Endometrium (tissue), 2 donors: ENCODE measurements around the gene MYO10.
"Not testable (repeated sequence)": the region's sequence is repeated elsewhere in the genome, so short reads cannot be mapped to it uniquely, and the experiment has no call there.

Experiments used
- FAIRE-seq: peaks from 2 replicates; lab custom pipeline; 2012; peaks lifted over from hg19 to GRCh38; lab: Jason Lieb, UNC
- donor health status: control.
- donor health status: control.

Gene MYO10

DNA sequence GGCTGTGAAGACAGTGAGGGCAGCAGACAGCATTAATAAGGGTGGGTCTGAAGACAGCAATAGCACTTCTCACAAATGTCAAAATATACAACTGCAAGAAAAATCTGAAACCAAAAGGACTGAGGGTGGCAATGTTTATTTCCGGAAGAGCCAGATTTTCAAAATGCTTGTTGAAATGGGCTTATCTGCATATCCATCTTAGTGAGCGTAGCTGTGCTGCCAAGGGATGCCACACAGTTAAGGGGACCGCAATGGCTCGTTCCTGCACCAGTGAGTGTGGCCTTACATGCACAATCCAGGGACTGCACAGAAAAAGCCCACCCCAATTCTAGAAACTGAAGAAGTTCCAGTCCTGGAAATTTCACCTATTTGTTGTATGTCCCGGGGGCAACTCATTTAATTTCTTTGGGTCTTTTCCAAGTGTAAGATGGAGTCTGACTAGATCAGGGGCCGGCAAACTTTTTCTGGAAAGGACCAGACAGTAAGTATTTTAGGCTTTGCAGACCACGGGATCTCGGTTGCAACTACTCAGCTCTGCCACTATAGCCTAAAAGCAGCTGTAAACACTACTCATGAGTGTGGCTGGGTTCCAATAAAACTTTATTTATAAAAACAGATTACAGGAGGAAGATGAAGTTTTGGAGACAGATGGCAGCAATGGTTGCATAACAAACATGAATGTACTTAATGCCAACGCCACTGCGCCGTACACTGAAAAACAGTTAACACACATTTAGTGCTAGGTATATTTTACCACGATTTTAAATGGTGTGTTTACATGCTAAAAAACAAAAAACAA is 154.1 kb downstream of the MYO10 start:
- FAIRE-seq, result no peak

DNA sequence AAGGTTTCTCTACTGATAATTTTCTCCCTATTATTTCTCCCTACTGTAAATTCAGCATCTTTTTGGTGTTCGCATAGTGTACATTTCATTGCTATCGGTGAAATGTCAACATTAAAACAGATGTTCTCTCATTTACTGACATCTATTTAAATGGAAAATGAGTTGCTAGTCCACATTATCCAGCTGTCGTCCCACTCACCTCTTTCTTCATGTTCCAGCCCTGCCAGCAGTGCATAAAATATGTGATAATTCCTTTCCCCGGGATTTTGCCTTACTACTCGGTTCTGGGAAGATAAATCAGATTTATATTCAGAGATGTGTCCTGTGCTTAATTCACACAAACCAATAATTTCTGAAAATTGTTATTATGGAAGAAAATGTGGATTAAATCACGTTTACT is 155.8 kb downstream of the MYO10 start:
- no peak for FAIRE-seq

GRCh38 chr5:16777432-16777831 is 158.7 kb downstream of the MYO10 start:
- FAIRE-seq, result no peak

DNA sequence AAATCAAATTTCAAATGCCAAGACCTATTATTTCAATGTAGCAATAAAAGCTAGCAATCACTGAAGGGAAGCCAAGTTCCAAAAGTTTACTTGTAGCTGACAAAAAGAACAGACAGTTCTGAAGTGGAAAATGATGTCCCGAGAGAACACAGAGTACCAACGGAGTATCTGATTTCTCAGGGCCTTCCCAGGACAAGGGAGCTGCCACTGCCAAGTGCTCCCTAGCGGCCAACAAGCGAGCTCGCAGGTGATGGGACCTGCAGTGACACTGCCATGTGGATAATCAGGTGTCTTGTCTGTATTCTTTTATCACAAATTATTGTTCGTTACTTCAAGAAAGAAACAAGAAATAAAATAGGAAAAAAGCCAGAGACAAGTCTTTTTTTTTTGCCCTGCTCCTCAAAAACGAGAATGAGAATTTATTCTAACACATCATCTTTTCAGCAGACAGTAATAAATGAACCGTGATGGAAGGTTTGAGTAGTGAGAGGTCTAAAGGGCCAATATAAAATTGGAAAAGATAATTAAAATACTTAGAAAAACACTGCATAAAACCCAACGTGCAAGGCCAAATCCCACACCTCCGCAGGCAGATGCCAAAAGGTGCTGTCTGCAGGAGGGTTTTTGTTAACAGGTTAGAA is 159.4 kb downstream of the MYO10 start:
- FAIRE-seq, result no peak

DNA sequence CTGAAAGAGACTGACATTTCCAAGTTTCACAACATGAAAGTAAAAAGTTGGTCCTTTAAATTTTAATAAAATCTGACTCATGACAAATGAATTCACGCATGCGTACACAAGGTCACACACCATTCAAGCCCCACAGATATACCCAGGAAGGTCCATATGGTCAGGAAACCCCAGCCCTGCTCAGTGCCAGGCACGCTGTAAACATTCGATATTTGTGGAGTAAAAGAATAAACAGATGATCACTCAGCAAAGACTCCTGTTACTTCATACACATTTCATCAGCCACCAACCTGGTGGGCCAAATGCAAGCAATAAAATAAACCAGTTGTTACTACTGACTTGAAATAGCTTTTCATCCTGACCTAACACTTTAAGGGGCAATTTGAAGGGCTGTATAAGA is 161.3 kb downstream of the MYO10 start:
- FAIRE-seq, result no peak

- no peak for FAIRE-seq
Observed at GRCh38 chr5:16773991-16774390, 162.1 kb downstream of the MYO10 start.

DNA sequence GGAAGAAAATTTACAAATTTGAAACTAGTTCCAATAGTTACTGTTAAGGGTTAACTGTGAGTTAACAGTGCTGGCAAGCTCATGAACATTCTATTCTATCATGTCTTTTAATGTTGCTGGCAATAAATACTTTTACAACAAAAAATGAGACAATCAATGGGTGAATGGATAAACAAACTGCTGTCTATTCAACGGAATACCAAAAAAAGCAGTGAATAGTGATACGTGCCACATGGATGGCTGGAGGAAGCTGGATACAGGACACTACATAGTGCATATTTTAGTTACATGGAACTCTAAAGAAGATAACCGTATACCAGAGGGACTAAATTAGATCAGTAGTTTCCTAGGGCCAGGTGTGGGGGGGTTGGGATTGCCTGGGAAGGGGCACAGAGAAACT is 163.5 kb downstream of the MYO10 start:
- FAIRE-seq, result no peak

DNA sequence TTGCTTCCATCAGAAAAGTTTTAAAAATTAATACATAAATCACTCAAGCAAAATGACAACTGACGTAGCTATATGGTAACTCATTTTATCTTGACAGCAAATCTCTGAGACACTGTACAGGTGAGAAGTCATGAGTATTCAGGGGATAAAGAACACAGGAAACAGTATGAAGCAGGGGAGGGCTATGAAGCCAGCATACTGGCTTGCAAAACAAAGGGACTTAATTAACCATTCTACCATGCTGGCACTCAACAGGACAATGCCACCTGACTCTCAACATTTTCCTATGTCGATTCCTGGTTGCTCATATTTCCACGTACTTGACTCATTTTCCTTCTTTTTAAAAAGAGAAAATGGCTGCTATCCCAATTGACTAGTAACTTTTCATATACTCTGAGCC is 167.9 kb downstream of the MYO10 start:
- FAIRE-seq, result no peak

DNA sequence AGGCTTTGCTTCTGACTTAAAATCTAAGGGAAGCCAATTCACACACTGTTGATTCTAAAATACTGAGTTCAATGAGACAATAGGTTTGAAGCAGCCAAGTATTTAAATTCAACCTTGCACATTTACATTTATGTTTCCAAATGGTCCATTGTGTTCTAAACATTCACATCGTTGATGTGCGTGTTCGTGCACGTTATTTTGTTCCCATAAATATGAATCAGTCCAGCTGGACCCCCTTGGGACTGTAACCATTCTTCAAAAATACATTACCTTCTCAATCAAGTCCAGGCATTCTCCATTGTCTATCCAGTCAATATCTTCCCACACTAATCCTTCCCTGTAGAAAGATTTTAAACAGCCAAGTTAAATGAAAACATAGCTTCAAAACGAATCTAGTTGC is 172.9 kb downstream of the MYO10 start:
- no peak for FAIRE-seq

GRCh38 chr5:16759147-16759773 is 176.8 kb downstream of the MYO10 start:
- no peak for FAIRE-seq

DNA sequence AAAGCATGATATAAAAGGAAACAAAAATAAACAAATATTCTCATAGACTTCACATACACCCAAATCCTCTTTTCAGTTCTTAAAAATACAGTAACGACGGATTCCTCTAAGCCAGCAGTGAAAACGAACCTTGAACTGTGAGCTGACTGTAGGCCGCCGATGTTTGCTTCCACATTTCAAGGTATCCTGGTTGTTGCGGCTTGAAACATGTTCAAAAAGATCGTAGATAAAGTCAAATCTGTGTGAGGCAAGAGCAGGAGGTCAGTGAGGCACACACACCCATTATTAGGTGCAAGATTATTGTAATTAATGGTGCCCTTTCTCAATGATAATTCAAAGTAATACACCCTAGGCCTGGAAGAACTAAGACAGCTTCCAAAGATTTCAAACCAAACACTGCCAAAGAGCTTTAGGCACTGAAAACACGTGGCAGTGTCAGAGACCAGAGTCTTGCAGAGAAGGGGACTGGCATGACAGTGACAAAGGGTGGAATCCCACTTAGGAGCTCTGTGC is 178.0 kb downstream of the MYO10 start:
- FAIRE-seq, result no peak

DNA sequence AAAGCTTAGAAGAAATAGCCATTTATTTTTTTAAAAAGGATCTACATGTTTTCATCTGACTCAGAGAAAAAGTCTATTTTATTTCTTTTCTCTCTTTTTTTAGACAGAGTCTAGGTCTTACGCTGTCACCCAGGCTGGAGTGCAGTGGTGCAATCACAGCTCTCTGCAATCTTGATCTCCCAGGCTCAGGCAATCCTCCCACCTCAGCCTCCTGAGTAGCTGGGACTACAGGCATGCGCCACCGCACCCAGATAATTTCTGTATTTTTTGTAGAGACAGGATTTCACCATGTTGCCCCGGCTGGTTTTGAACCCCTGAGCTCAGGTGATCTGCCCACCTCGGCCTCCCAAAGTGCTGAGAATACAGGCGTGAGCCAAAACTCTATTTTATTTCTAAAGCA is 178.5 kb downstream of the MYO10 start:
- not testable (repeated sequence) for FAIRE-seq

- no peak for FAIRE-seq
Observed at GRCh38 chr5:16757146-16757545, 178.9 kb downstream of the MYO10 start.

GRCh38 chr5:16756692-16757091 is 179.4 kb downstream of the MYO10 start:
- no peak for FAIRE-seq

DNA sequence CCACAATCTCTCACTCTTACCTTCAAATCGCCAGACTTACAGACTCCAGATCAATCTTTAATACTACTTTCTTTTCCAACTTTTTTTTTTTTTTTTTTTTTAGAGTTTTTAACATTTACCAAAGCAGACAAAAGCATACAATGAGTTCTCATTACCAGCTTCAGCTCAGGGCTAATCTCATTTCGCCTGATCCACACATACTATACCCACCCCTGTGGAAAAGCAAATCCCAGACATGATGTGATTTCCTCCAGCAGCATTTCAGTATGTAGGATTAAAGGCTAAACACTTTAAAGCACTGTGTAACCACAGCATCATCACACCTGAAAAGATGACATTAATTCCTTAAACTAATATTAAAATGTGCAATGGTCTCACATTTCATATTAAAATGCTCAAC is 180.4 kb downstream of the MYO10 start:
- no peak for FAIRE-seq

DNA sequence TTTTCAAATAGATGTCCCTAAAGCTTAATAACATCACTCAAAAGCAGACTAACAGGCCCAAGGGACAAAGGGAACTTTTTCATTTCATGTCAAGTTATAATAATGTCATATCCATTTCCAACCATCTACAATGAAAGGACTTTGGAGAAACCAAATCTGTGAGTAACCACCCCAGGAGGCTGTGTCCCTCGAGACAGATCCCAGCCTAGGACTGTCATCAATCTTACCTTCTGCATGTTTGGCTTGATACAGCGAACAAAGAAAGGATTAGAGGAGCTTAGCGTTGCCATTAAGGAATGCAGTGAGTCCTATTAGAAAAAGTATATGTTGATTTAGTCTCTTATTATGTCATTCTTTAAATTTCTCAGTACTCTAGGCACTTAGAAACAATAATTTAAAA is 181.5 kb downstream of the MYO10 start:
- no peak for FAIRE-seq

DNA sequence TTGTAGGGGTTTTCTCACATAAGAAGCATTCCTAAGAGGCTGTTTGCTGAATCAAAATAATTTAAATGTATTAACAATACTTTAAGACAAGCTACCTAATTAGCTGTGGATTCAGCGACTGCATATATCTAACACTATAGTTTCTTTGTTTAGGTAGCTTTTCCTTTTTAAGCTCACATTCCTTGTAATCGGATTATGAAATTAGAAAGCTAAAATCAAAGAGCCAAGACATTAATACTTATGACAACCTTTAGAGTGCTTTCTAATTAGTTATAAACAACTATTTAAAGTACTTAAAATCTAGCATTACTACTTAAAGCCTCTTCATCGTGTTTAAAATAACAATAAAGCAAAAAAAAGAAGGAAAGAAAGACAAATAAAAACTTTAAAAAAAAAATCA is 182.0 kb downstream of the MYO10 start:
- FAIRE-seq, result no peak

DNA sequence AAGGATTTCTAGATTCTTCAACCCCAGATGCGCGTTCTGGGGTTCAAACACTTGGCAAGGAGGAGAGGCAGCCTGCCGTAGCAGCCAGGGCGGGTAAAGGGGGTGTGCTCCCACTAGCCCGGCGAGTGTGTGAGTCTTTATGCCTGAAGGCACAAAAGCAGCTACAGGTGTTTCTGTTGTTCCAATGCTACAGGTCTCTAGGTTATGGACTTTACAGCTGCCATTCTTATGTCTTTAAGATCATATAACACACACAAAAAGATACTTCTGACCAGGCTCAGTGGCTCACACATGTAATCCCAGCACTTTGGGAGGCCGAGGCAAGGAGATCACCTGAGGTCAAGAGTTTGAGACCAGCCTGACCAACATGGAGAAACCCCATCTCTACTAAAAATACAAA is 185.6 kb downstream of the MYO10 start:
- FAIRE-seq, result no peak

DNA sequence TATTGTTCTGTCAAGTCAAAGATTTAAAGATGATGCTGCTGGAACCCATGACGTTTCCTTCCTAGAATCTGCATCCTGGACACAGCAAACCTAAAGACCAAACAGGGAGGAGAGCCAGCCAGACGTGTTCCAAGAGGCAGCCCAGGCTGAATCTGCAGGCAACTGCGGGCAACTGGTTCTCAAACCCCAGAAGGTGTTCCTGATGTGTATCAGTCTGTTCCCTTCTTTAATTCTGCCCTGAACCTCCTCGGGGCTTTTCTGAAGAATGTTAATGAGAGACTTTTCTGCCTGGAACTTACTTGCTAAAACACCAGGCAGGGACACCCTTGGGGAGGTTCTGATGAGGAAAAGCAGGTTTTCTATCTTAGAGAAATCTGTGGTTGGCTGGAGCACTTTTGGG is 186.5 kb downstream of the MYO10 start:
- no peak for FAIRE-seq

DNA sequence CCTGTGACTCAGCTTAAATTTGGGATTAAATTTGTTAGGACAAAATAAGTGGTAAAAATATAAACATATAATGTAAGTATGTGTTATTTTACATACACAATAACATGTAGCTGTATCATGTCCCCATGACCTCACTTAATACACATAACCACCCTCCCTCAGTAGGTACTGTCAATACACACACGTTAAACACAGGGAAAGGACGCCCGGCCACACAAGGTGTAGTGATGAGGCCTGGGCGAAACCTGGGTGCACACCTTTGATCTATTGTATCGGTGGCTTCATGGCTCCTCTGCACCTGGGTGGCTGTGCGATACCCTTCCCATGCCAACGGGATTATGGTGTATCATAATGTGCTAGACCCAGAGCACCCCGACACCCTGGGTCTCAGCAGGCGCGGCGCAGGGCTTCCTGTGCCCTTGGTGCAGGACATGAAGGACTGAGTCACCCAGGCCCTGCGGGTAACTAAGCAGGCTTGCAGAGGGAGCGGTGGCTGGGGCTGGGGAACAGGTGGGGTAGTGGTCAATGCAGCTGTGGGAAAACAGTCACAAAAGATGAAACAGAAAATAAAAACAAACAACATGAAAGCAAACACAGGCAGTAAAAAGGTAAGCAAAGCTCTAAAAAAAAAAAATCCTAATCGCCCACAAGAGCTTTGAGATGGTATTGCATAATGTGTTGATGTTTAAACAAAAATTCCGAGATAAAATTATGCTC is 191.8 kb downstream of the MYO10 start:
- FAIRE-seq, result no peak

GRCh38 chr5:16742938-16743337 is 193.2 kb downstream of the MYO10 start:
- no peak for FAIRE-seq

GRCh38 chr5:16740811-16741392 is 195.2 kb downstream of the MYO10 start:
- no peak for FAIRE-seq
